ENCODE results near the gene NUDT16.
"Not testable (repeated sequence)": the region's sequence is repeated elsewhere in the genome, so short reads cannot be mapped to it uniquely, and the experiment has no call there.

Gene NUDT16

GRCh38 chr3:131357275-131357674, 24.3 kb upstream of the NUDT16 start:
- H3K27me3 ChIP-seq (replicated peaks; ENCODE audit: control insufficient read depth, insufficient read depth, low read length): no peaks in the 10 kb centered on the region
- no peak for DNase-seq (ENCODE audit: extremely low read depth, insufficient read length)
- TF ChIP-seq CTCF (IDR thresholded peaks at IDR 0.05; ENCODE audit: insufficient read depth, low read length, poor library complexity, severe bottlenecking): no peak
- H3K36me3 ChIP-seq (ENCODE audit: control insufficient read depth, insufficient read depth, low read length): no peaks in the 10 kb centered on the region
- H3K4me3 ChIP-seq (replicated peaks; ENCODE audit: low read depth, low read length): no peak overlapping the region

DNA sequence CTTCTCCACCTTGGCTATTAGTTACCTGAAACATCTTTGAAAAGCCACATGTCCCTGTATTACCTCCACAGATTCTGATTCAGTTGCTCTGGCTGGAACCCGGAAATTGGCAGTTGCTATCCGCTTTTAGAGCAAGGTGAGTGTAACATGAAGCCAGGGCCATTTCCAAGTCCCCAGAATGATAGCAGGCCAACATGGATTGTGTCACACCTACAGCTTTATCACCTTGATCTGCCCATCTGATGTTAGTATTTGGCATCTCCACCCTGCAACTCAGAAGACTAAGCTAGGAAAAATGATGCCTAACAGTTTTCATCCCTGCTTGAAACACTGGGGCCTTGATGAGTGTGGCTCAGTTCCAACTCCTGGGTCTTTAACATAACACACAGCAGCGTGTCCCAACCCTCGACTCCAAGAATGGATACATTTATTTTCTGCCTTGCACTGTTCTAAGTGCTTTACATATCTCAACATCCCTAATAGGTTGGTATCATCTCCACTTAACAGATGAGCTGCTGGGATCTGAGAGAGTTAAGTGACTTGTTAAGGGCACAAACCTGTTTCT, 21.3 kb upstream of the NUDT16 start:
- no peak for TF ChIP-seq CTCF (IDR thresholded peaks at IDR 0.05; ENCODE audit: insufficient read depth, low read length, poor library complexity, severe bottlenecking)
- no peak for DNase-seq (ENCODE audit: extremely low read depth, insufficient read length)
- H3K4me3 ChIP-seq (replicated peaks; ENCODE audit: low read depth, low read length): no peak overlapping the region
- H3K36me3 ChIP-seq (ENCODE audit: control insufficient read depth, insufficient read depth, low read length): no peaks in the 10 kb centered on the region
- no peaks in the 10 kb centered on the region for H3K27me3 ChIP-seq (replicated peaks; ENCODE audit: control insufficient read depth, insufficient read depth, low read length)

DNA sequence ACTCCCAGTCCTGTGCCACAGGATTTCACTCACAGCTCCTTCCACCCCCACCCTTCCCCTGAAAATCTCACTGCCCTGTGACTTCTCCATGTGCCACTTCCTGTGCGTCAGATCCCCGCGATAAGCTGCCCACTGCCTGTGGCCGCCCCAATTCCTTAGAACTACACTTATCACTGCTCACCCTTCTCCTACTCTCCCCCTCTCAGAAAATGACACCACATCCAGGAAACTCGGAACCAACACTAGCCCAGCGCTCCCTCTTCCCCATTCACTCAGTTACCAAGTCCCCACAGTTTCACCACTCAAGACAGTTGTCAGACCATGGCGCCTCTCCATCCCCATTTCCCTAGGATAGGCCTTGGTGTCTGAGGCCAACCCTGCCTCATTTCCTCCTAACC, 20.5 kb upstream of the NUDT16 start:
- not testable (repeated sequence) for DNase-seq (ENCODE audit: extremely low read depth, insufficient read length); H3K4me3 ChIP-seq (replicated peaks; ENCODE audit: low read depth, low read length)

GRCh38 chr3:131361464-131362421, 19.8 kb upstream of the NUDT16 start:
- H3K4me3 ChIP-seq (replicated peaks; ENCODE audit: low read depth, low read length): peak overlapping the region; percentile 44
- no peak for TF ChIP-seq CTCF (IDR thresholded peaks at IDR 0.05; ENCODE audit: insufficient read depth, low read length, poor library complexity, severe bottlenecking)
- no peaks in the 10 kb centered on the region for H3K36me3 ChIP-seq (ENCODE audit: control insufficient read depth, insufficient read depth, low read length)
- no peaks in the 10 kb centered on the region for H3K27me3 ChIP-seq (replicated peaks; ENCODE audit: control insufficient read depth, insufficient read depth, low read length)
- peak; percentile 9 for DNase-seq (ENCODE audit: extremely low read depth, insufficient read length)

More for the DNA sequence above, 20.5 kb upstream of the NUDT16 start:
- not testable (repeated sequence) for H3K36me3 ChIP-seq (ENCODE audit: control insufficient read depth, insufficient read depth, low read length); H3K27me3 ChIP-seq (replicated peaks; ENCODE audit: control insufficient read depth, insufficient read depth, low read length)

- Histone ChIP-seq H3K4me3 (replicated peaks; ENCODE audit: low read depth, low read length) (no peak overlapping the region), H3K27me3 (replicated peaks; ENCODE audit: control insufficient read depth, insufficient read depth, low read length) (no peaks in the 10 kb centered on the region), H3K36me3 (ENCODE audit: control insufficient read depth, insufficient read depth, low read length) (no peaks in the 10 kb centered on the region)
- no peak for DNase-seq (ENCODE audit: extremely low read depth, insufficient read length)
- TF ChIP-seq CTCF (IDR thresholded peaks at IDR 0.05; ENCODE audit: insufficient read depth, low read length, poor library complexity, severe bottlenecking): no peak
Observed at GRCh38 chr3:131363275-131363674, 18.3 kb upstream of the NUDT16 start.

DNA sequence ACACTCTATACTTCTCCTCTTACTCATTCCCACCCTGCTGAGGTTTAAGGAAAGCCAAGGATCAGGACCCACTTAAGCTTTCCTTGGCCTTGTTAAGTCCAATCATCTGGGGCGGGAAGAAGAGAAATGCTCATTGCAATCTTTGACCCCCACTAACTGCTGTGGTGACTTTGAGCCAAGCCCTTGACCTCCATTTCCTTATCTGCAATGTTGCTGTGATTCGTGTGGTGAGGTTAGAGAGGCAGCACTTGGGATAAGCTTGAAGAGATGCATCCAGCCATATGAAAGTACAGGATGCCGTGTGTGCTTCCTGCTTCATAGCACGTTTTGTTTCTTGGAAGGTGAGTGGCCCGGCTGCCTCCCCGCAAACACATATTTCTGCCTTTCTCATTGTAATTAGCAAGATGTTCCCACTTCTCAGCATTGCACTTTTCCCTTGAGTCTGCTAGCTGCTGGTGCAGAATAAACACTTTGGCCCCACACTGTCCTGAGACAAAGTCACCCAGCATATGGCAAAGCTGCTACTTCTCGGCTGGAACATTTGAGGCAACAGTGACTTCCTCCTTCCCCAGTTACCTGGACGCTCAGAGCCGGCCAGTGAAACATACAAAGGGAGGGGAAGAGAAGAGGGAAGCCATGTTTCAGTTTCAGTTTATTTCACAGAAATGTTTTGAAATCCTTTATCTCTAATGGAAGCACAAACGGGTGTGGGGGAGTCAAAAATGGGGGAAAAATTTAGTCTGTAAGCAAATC, 10.5 kb upstream of the NUDT16 start:
- Histone ChIP-seq H3K27me3 (replicated peaks; ENCODE audit: control insufficient read depth, insufficient read depth, low read length) (no peaks in the 10 kb centered on the region), H3K4me3 (replicated peaks; ENCODE audit: low read depth, low read length) (no peak overlapping the region), H3K36me3 (ENCODE audit: control insufficient read depth, insufficient read depth, low read length) (no peaks in the 10 kb centered on the region; the same call in 1 of the 2 replicates)
- no peak for DNase-seq (ENCODE audit: extremely low read depth, insufficient read length)
- TF ChIP-seq CTCF (IDR thresholded peaks at IDR 0.05; ENCODE audit: insufficient read depth, low read length, poor library complexity, severe bottlenecking): no peak
